Duodenal mucosa (tissue), 2 donors: Measurements from ENCODE around the gene RBM8A.
A peak's percentile ranks its signal among the peaks of the same experiment; 100 is the strongest.

Source experiments
- H3K27ac ChIP-seq: one replicate; pipeline ENCODE4 v1.7.0; 2013; ENCODE audit warnings: low read depth, low read length
- H3K27me3 ChIP-seq, 2 donors: one replicate each; pipeline ENCODE4 v1.7.0; 2013; ENCODE audit warnings: low read length in 2 of 2, control low read depth in 1 of 2; ENCODE audit not compliant: insufficient read depth in 2 of 2, control insufficient read depth in 1 of 2
- H3K36me3 ChIP-seq, 2 donors: one replicate each; pipeline ENCODE4 v1.7.0; 2013; ENCODE audit warnings: low read length in 2 of 2, control low read depth in 1 of 2; ENCODE audit not compliant: insufficient read depth in 2 of 2, control insufficient read depth in 1 of 2
- H3K4me1 ChIP-seq, 2 donors: one replicate each; pipeline ENCODE4 v1.7.0; 2013; ENCODE audit warnings: low read length in 2 of 2, control low read depth in 1 of 2; ENCODE audit not compliant: insufficient read depth in 2 of 2, control insufficient read depth in 1 of 2
- H3K4me3 ChIP-seq, 2 donors: one replicate each; pipeline ENCODE4 v1.7.0; 2013; ENCODE audit warnings: low read length in 2 of 2, low read depth in 1 of 2
- H3K9ac ChIP-seq, 2 donors: one replicate each; pipeline ENCODE4 v1.7.0; 2013; ENCODE audit warnings: low read length in 2 of 2, low read depth in 1 of 2
- H3K9me3 ChIP-seq, 2 donors: one replicate each; pipeline ENCODE4 v1.7.0; 2013; ENCODE audit warnings: low read length in 2 of 2, control low read depth in 1 of 2; ENCODE audit not compliant: control insufficient read depth in 1 of 2

Gene RBM8A

GRCh38 chr1:145918992-145919939 is 8.0 kb downstream of the RBM8A start:
- Histone ChIP-seq H3K27ac (peak overlapping the region; percentile 85), H3K9me3 (no peaks in the 10 kb centered on the region), H3K27me3 (no peaks in the 10 kb centered on the region), H3K36me3 (peaks cover 6 to 13% of the 10 kb centered on the region in 2 donors), H3K4me3 (peak overlapping the region; percentile 98 to 100), H3K9ac (peak overlapping the region; percentile 96 to 98), H3K4me1 (peaks cover 12 to 19% of the 10 kb centered on the region in 2 donors)

GRCh38 chr1:145918144-145918991 is 8.9 kb downstream of the RBM8A start, which contains the start of gene PEX11B:
TSS of gene PEX11B (minus strand) at chr1:145918717. CDS start at chr1:145918688, 29 bp downstream.
- peak within 1 kb of the TSS; percentile 96 to 98 for H3K9ac ChIP-seq
- H3K27me3 ChIP-seq, result no peaks in the 10 kb centered on the region
- peak within 1 kb of the TSS; percentile 85 for H3K27ac ChIP-seq
- H3K36me3 ChIP-seq, result peaks cover 6 to 14% of the 10 kb centered on the region in 2 donors
- peaks cover 12 to 19% of the 10 kb centered on the region in 2 donors for H3K4me1 ChIP-seq
- H3K4me3 ChIP-seq, result peak within 1 kb of the TSS; percentile 98 to 100
- H3K9me3 ChIP-seq, result no peaks in the 10 kb centered on the region

GRCh38 chr1:145917595-145917994 is 9.7 kb downstream of the RBM8A start:
- Histone ChIP-seq H3K27me3 (no peaks in the 10 kb centered on the region), H3K27ac (no peak overlapping the region), H3K36me3 (peaks cover 6 to 18% of the 10 kb centered on the region in 2 donors), H3K4me1 (peaks cover 12 to 19% of the 10 kb centered on the region in 2 donors), H3K9me3 (no peaks in the 10 kb centered on the region), H3K9ac (peak overlapping the region; percentile 96 to 98), H3K4me3 (peak overlapping the region; percentile 98 to 100)

DNA sequence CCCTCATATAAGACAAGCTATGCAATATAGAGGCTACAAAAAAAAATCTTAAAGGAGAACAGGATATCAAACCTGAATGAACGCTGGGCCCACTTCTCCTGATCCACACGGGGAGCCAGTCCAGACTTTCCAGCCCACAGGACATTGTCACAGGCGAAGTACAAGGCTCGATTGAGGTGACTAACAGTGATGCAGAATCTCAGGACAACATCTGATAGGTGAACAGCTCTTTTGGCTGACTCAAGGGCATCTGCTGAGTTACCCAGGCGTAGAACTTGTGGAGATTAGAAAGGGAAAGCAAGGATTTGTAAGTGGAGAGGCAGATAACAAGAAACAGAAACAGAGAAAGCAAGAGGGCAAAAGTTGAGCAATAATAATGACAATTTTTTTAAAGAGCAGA is 10.5 kb downstream of the RBM8A start:
- H3K27ac ChIP-seq, result no peak overlapping the region
- H3K27me3 ChIP-seq, result no peaks in the 10 kb centered on the region
- no peak overlapping the region for H3K4me3 ChIP-seq
- peaks cover 11 to 27% of the 10 kb centered on the region in 2 donors for H3K36me3 ChIP-seq
- H3K9ac ChIP-seq, result no peak overlapping the region
- peaks cover 12 to 19% of the 10 kb centered on the region in 2 donors for H3K4me1 ChIP-seq
- H3K9me3 ChIP-seq, result no peaks in the 10 kb centered on the region

GRCh38 chr1:145912128-145912641 is 15.1 kb downstream of the RBM8A start:
- no peak overlapping the region for H3K4me3 ChIP-seq
- peaks cover 3 to 8% of the 10 kb centered on the region in 2 donors for H3K4me1 ChIP-seq
- H3K9me3 ChIP-seq, result no peaks in the 10 kb centered on the region

DNA sequence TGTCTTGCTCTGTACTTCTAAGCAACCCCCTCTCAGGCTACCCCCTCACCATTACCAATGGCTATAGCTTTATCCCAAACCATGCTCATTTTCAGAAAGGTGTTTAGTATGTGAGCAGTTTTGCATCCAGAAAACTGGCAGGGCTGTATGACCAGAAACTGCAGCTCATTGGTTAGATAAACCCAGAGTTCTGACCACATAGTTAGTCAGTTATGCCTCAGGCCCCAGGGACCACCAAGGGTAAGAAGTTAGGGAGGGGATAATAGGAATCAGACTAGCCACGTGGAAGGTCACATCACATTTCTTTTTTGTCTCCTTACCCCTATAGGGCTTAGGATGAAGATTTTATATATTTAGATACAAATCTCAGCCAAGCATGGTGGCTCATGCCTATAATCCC is 18.6 kb downstream of the RBM8A start:
- Histone ChIP-seq H3K4me3 (no peak overlapping the region), H3K36me3 (peaks cover 14 to 25% of the 10 kb centered on the region in 2 donors), H3K9me3 (no peaks in the 10 kb centered on the region), H3K27me3 (no peaks in the 10 kb centered on the region), H3K9ac (no peak overlapping the region), H3K27ac (no peak overlapping the region), H3K4me1 (peaks cover 3 to 4% of the 10 kb centered on the region in 2 donors)

More at GRCh38 chr1:145912128-145912641, 15.1 kb downstream of the RBM8A start:
- Histone ChIP-seq H3K36me3 (peaks cover 20 to 39% of the 10 kb centered on the region in 2 donors), H3K9ac (no peak overlapping the region), H3K27me3 (no peaks in the 10 kb centered on the region), H3K27ac (no peak overlapping the region)

GRCh38 chr1:145906954-145907753 is 20.1 kb downstream of the RBM8A start:
- Histone ChIP-seq H3K9me3 (no peaks in the 10 kb centered on the region), H3K4me1 (peaks cover 3 to 4% of the 10 kb centered on the region in 2 donors), H3K9ac (peak overlapping the region in 1 of 2 donors; percentile 30), H3K36me3 (peaks cover 13 to 16% of the 10 kb centered on the region in 2 donors), H3K27me3 (no peaks in the 10 kb centered on the region), H3K4me3 (no peak overlapping the region), H3K27ac (no peak overlapping the region)

DNA sequence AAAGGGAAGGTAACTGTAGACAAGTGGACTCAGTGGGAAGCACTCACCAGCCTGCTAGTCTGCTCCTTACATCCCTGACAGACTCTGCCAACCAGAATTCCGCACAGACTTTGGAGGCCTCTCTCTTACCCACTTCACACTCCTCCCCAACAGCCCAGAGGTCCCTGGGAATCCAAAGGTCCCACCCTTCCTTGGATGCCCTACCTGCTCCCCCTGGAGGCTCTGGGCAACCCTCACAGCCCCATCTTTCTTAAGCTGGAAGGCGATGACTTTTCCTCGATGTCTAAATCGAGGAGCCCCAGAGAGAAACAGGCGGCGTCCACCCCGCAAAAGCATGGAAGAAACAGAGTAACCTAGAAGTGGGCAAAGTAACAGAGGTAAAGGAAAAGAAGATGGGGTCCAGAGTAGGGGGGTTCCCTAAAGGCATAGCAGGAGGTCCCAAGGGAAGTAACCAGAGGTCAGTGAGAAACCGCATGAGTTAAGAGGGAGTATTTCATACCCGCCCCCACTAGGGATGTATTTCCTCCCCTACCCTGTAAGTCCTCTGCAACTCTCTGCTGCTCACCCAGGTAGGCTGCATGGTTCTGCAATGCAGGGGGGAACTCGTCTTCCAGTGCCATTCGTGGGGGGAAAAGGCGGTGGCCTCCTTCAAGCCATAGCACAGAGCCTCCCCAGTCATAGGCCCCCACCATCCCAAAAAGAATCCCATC is 25.8 kb downstream of the RBM8A start:
- Histone ChIP-seq H3K27ac (no peak overlapping the region), H3K4me3 (no peak overlapping the region), H3K9ac (no peak overlapping the region), H3K27me3 (no peaks in the 10 kb centered on the region), H3K9me3 (no peaks in the 10 kb centered on the region), H3K36me3 (peaks cover 0 to 2% of the 10 kb centered on the region in 2 donors), H3K4me1 (no peaks in the 10 kb centered on the region)

DNA sequence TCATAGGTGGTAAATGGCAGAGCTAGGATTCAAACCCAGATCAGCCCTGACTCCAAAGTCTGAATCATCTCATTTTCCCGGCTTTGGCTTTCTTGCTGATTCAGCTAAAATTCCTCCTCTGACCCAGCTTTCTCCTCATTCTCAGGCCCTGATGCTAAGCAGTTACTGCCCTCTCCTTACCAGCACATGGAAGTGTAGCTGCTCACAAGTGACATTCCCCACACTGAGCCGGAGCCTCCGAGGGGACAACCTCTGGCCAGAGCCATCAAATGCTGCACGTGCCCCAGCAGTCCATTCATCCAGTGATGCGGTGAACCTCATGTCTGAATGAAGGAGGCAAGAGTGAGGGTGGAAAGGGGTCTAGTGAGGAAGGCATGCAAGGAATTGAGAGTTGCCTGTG is 28.5 kb downstream of the RBM8A start:
- Histone ChIP-seq H3K27ac (no peak overlapping the region), H3K36me3 (peaks cover 0 to 2% of the 10 kb centered on the region in 2 donors), H3K27me3 (no peaks in the 10 kb centered on the region), H3K4me1 (no peaks in the 10 kb centered on the region), H3K9me3 (no peaks in the 10 kb centered on the region), H3K9ac (no peak overlapping the region), H3K4me3 (no peak overlapping the region)
